PC-3 (cell line): ENCODE data around the gene BEST2. TPM values are rescaled to one million over a fixed set of nuclear protein-coding genes. Genes with fewer than 3 reads are reported as not detected.

Source experiments
- ATAC-seq: fragments of 200-7000 bp; cut with Tn5 transposase; 2 replicates; pipeline ENCODE4 v1.9.1; 2020; ENCODE audit warnings: mild to moderate bottlenecking, moderate library complexity
- BruUV-seq: library from RNA; stranded (reverse); fragments of 400-500 nt; replicated peaks from 2 replicates; lab custom pipeline; 2021; lab: Mats Ljungman, UMichigan
- CTCF ChIA-PET: fragments of 300-600 bp; sonication (Branson Sonifier 250); formaldehyde crosslinking; loops from one replicate; lab custom pipeline; 2022; ENCODE audit warnings: antibody characterized with exemption; lab: Charles Lee
- POLR2A ChIA-PET: fragments of 300-600 bp; sonication (Branson Sonifier 250); formaldehyde crosslinking; loops from one replicate; lab custom pipeline; 2022; ENCODE audit warnings: antibody characterized with exemption; ENCODE audit not compliant: unreplicated experiment; lab: Charles Lee
- DNase-seq: peaks from one replicate; pipeline ENCODE4 v3.0.0-alpha.2; 2015
- H2AFZ ChIP-seq: fragments of 300-600 bp; sonication (generic); 2 replicates; pipeline ENCODE4 v1.6.0; 2016; ENCODE audit warnings: antibody characterized with exemption, low read length
- H3F3A ChIP-seq: fragments of 300-600 bp; sonication (generic); one replicate; pipeline ENCODE4 v1.6.0; 2017; ENCODE audit warnings: antibody characterized with exemption, low read length, control low read depth, mild to moderate bottlenecking; ENCODE audit not compliant: unreplicated experiment
- H3K27ac ChIP-seq: fragments of 300-600 bp; sonication (generic); 2 replicates; pipeline ENCODE4 v1.5.1; 2016; ENCODE audit warnings: mild to moderate bottlenecking, low read length
- H3K27me3 ChIP-seq: fragments of 300-600 bp; sonication (generic); 2 replicates; pipeline ENCODE4 v1.6.1; 2016; ENCODE audit warnings: low read length, mixed read lengths
- H3K36me3 ChIP-seq: fragments of 300-600 bp; sonication (generic); 2 replicates; pipeline ENCODE4 v1.6.1; 2016; ENCODE audit warnings: low read depth, mixed run types, low read length, mixed read lengths
- H3K4me1 ChIP-seq: fragments of 300-600 bp; sonication (generic); 2 replicates; pipeline ENCODE4 v1.5.1; 2016; ENCODE audit warnings: low read length; ENCODE audit not compliant: insufficient read depth
- H3K4me2 ChIP-seq: fragments of 300-600 bp; sonication (generic); 2 replicates; pipeline ENCODE4 v1.6.0; 2016; ENCODE audit warnings: low read length
- H3K4me3 ChIP-seq: fragments of 300-600 bp; sonication (generic); 2 replicates; pipeline ENCODE4 v1.5.1; 2016; ENCODE audit warnings: mild to moderate bottlenecking, low read length, mixed read lengths
- H3K79me2 ChIP-seq: fragments of 300-600 bp; sonication (generic); 2 replicates; pipeline ENCODE4 v1.6.1; 2017; ENCODE audit warnings: low read length, mixed read lengths
- H3K9ac ChIP-seq: fragments of 300-600 bp; sonication (generic); 2 replicates; pipeline ENCODE4 v1.6.0; 2016; ENCODE audit warnings: mild to moderate bottlenecking, low read length
- H3K9me2 ChIP-seq: fragments of 300-600 bp; sonication (generic); replicated peaks from 2 replicates; pipeline ENCODE4 v1.6.1; 2016; ENCODE audit warnings: mixed run types, low read length, mixed read lengths
- H3K9me3 ChIP-seq: fragments of 300-600 bp; sonication (generic); 2 replicates; pipeline ENCODE4 v1.6.1; 2016; ENCODE audit warnings: low read length, mixed read lengths
- H4K20me1 ChIP-seq: fragments of 300-600 bp; sonication (generic); 2 replicates; pipeline ENCODE4 v1.6.1; 2016; ENCODE audit warnings: low read length, mixed read lengths
- CTCF ChIP-seq: fragments of 300-600 bp; sonication (generic); conservative IDR thresholded peaks from 2 replicates; pipeline ENCODE4 v1.5.1; 2017; ENCODE audit warnings: antibody characterized with exemption, low read depth, mild to moderate bottlenecking, low read length
- EZH2 ChIP-seq: fragments of 300-600 bp; sonication (generic); IDR thresholded peaks from one replicate; pipeline ENCODE4 v1.6.1; 2017; ENCODE audit warnings: antibody characterized with exemption, mild to moderate bottlenecking, low read length; ENCODE audit not compliant: unreplicated experiment
- EZH2phosphoT487 ChIP-seq: fragments of 300-600 bp; sonication (generic); IDR thresholded peaks from 2 replicates; pipeline ENCODE4 v1.6.1; 2018; ENCODE audit warnings: mild to moderate bottlenecking, antibody characterized with exemption, low read length, borderline replicate concordance
- intact Hi-C: fragments of 100-400 bp; cut with micrococcal nuclease; formaldehyde crosslinking; loops from 2 replicates; pipeline ENCODE4 v1.9.0; 2023
- total RNA-seq: library from RNA; depleted of rRNA; stranded (reverse); fragments of >200 nt; gene quantifications from 2 replicates; pipeline ENCODE4 v1.2.3, GENCODE V29; 2014

Gene BEST2
- total RNA-seq, 1 experiment from 2014 or later, result 0.07 TPM

GRCh38 chr19:12778017-12778904 is 26.7 kb downstream of the BEST2 start:
- peaks cover 5% of the 10 kb centered on the region for H3F3A ChIP-seq
- POLR2A ChIA-PET, result interaction anchor here (0.6 to 1.4 kb wide), 3 partner anchors 13 to 95 kb away, joined by 8 to 17 read pairs (median 11); partner anchors contain the start of gene JUNB
- TF ChIP-seq CTCF (no peak), EZH2 (no peak), EZH2phosphoT487 (no peak)
- intact Hi-C loops, result loop anchor here (5.0 kb wide), 1 partner anchor 69 kb away; no protein-coding TSS in a partner anchor
- peak overlapping the region; percentile 33; the same call in 1 of the 2 replicates for H3K27ac ChIP-seq
- peak overlapping the region; percentile 68 for H3K4me3 ChIP-seq
- TSS peak; percentile 44 for BruUV-seq
- no peaks in the 10 kb centered on the region for H3K36me3 ChIP-seq
- H3K79me2 ChIP-seq, result no peaks in the 10 kb centered on the region
- peaks cover 44% of the 10 kb centered on the region for H3K4me1 ChIP-seq
- peak; percentile 23 for ATAC-seq
- peak overlapping the region; percentile 59 for H3K9ac ChIP-seq
- H3K4me2 ChIP-seq, result peak overlapping the region; percentile 89
- CTCF ChIA-PET, result interaction anchor here (0.6 to 1.3 kb wide), 6 partner anchors 11 to 1403 kb away, joined by 3 to 6 read pairs (median 4); no protein-coding TSS in a partner anchor
- H2AFZ ChIP-seq, result peak overlapping the region; percentile 86
- H3K27me3 ChIP-seq, result no peaks in the 10 kb centered on the region
- no peaks in the 10 kb centered on the region for H4K20me1 ChIP-seq
- no peaks in the 10 kb centered on the region for H3K9me2 ChIP-seq
- no peaks in the 10 kb centered on the region for H3K9me3 ChIP-seq
- peak; percentile 58 for DNase-seq

- TF ChIP-seq CTCF (no peak), EZH2 (no peak), EZH2phosphoT487 (no peak)
- H4K20me1 ChIP-seq, result no peaks in the 10 kb centered on the region
- peak overlapping the region; percentile 68 for H3K4me3 ChIP-seq
- CTCF ChIA-PET, result interaction anchor here (1.0 to 1.3 kb wide), 2 partner anchors 10 to 17 kb away, joined by 4 to 5 read pairs; no protein-coding TSS in a partner anchor
- H2AFZ ChIP-seq, result peak overlapping the region; percentile 86
- no peaks in the 10 kb centered on the region for H3K79me2 ChIP-seq
- DNase-seq (no peak), ATAC-seq (no peak)
- peaks cover 6% of the 10 kb centered on the region for H3F3A ChIP-seq
- H3K4me2 ChIP-seq, result peak overlapping the region; percentile 89
- BruUV-seq, result no TSS peak
- POLR2A ChIA-PET, result interaction anchor here (0.8 kb wide), 1 partner anchor 13 kb away, joined by 8 read pairs; the partner anchor contains the start of gene JUNB
- H3K9me3 ChIP-seq, result no peaks in the 10 kb centered on the region
- H3K27me3 ChIP-seq, result no peaks in the 10 kb centered on the region
- peaks cover 44% of the 10 kb centered on the region for H3K4me1 ChIP-seq
- peak overlapping the region; percentile 33; the same call in 1 of the 2 replicates for H3K27ac ChIP-seq
- 0 out of 2 replicates have a peak overlapping the region, but pooled peaks have one; percentile 59 for H3K9ac ChIP-seq
- intact Hi-C loops, result loop anchor here (5.0 kb wide), 1 partner anchor 68 kb away; no protein-coding TSS in a partner anchor
- no peaks in the 10 kb centered on the region for H3K9me2 ChIP-seq
- no peaks in the 10 kb centered on the region for H3K36me3 ChIP-seq
These were observed 27.2 kb downstream of the BEST2 start for GRCh38 chr19:12778905-12779161.
